Peyer's patch (tissue), 4 donors: ENCODE results near the gene TVP23C. TPM values are rescaled to one million over a fixed set of nuclear protein-coding genes. Genes with fewer than 3 reads are reported as not detected.
"Not testable (repeated sequence)": the region's sequence is repeated elsewhere in the genome, so short reads cannot be mapped to it uniquely, and the experiment has no call there.

Source experiments
- DNase-seq, 3 donors: peaks; one replicate each; pipeline ENCODE4 v3.0.0-alpha.2; 2017 to 2019
- H3K27ac ChIP-seq, 4 donors: fragments of 200-600 bp; sonication (generic); one replicate each; pipeline ENCODE4 v1.5.1; 2016 to 2019
- H3K27me3 ChIP-seq, 2 donors: fragments of 200-600 bp; sonication (generic); one replicate each; pipeline ENCODE4 v1.5.1; 2019
- H3K36me3 ChIP-seq, 3 donors: fragments of 200-600 bp; sonication (generic); one replicate each; pipeline ENCODE4 v1.5.1; 2016 to 2019
- H3K4me1 ChIP-seq, 4 donors: fragments of 200-600 bp; sonication (generic); one replicate each; pipeline ENCODE4 v1.5.1; 2016 to 2019
- H3K4me3 ChIP-seq, 4 donors: fragments of 200-600 bp; sonication (generic); 1 replicate in 3 of 4; 2 replicates in 1 of 4; pipeline ENCODE4 v1.5.1; 2016 to 2019; ENCODE audit warnings: mild to moderate bottlenecking in 1 of 4
- H3K9me3 ChIP-seq, 4 donors: fragments of 200-600 bp; sonication (generic); one replicate each; pipeline ENCODE4 v1.5.1; 2016 to 2019; ENCODE audit warnings: mild to moderate bottlenecking in 1 of 4
- CTCF ChIP-seq, 6 experiments: fragments of 450-650 bp in 4 of 6; fragments of 200-600 bp in 2 of 6; sonication (generic) in 1 of 6; IDR thresholded peaks; one replicate each; pipeline ENCODE4 v1.5.1; 2017 to 2019; ENCODE audit warnings: antibody characterized with exemption in 6 of 6, mild to moderate bottlenecking in 3 of 6, moderate library complexity in 1 of 6
- total RNA-seq, 4 donors: library from RNA; depleted of rRNA; stranded (reverse); fragments of >200 nt; gene quantifications; one replicate each; pipeline ENCODE4 v1.1.0, GENCODE V29; 2016

The TVP23C gene
- total RNA-seq, 4 donors from 2014 or later, result 17.3 to 53.2 (median 31.0) TPM

GRCh38 chr17:15573870-15574269, 10.6 kb upstream of the TVP23C start:
- H3K4me3 ChIP-seq, DNase-seq, H3K9me3 ChIP-seq, H3K27me3 ChIP-seq, H3K27ac ChIP-seq, H3K36me3 ChIP-seq, H3K4me1 ChIP-seq: not testable (repeated sequence)
- TF ChIP-seq CTCF (IDR thresholded peaks at IDR 0.05), result peak in 2 of 6 experiments; percentile 4 to 37

- H3K4me1 ChIP-seq, H3K36me3 ChIP-seq, H3K27me3 ChIP-seq, DNase-seq, H3K9me3 ChIP-seq: not testable (repeated sequence)
- H3K27ac ChIP-seq, result peak overlapping the region; percentile 68 to 82 (median 80)
- peak overlapping the region; percentile 58 to 89 (median 86) for H3K4me3 ChIP-seq
These were observed 489 bp downstream of the TVP23C start for GRCh38 chr17:15562613-15563374.

GRCh38 chr17:15561439-15561838, 1.8 kb downstream of the TVP23C start:
- H3K4me3 ChIP-seq, DNase-seq, H3K4me1 ChIP-seq, H3K27me3 ChIP-seq, H3K9me3 ChIP-seq, H3K36me3 ChIP-seq, H3K27ac ChIP-seq: not testable (repeated sequence)

- not testable (repeated sequence) for DNase-seq, H3K4me3 ChIP-seq, H3K27me3 ChIP-seq, H3K4me1 ChIP-seq, H3K9me3 ChIP-seq, H3K36me3 ChIP-seq, H3K27ac ChIP-seq
These were observed 4.7 kb downstream of the TVP23C start for GRCh38 chr17:15558403-15559105.

- H3K4me1 ChIP-seq, H3K4me3 ChIP-seq, H3K9me3 ChIP-seq, DNase-seq, H3K27ac ChIP-seq, H3K27me3 ChIP-seq, H3K36me3 ChIP-seq: not testable (repeated sequence)
These were observed 5.9 kb downstream of the TVP23C start for GRCh38 chr17:15557334-15557832.

GRCh38 chr17:15552932-15553331, 10.4 kb downstream of the TVP23C start:
- H3K27me3 ChIP-seq, DNase-seq, H3K36me3 ChIP-seq, H3K4me3 ChIP-seq, H3K9me3 ChIP-seq, H3K4me1 ChIP-seq, H3K27ac ChIP-seq: not testable (repeated sequence)

- not testable (repeated sequence) for H3K36me3 ChIP-seq, DNase-seq, H3K27ac ChIP-seq, H3K4me3 ChIP-seq, H3K27me3 ChIP-seq, H3K4me1 ChIP-seq, H3K9me3 ChIP-seq
These were observed 13.7 kb downstream of the TVP23C start for GRCh38 chr17:15549552-15549951.

GRCh38 chr17:15546604-15547003, 16.7 kb downstream of the TVP23C start:
- not testable (repeated sequence) for H3K4me1 ChIP-seq, H3K27ac ChIP-seq, DNase-seq, H3K9me3 ChIP-seq, H3K4me3 ChIP-seq, H3K36me3 ChIP-seq, H3K27me3 ChIP-seq

GRCh38 chr17:15540371-15541219, 22.7 kb downstream of the TVP23C start:
- H3K27me3 ChIP-seq, H3K4me3 ChIP-seq, H3K36me3 ChIP-seq, H3K4me1 ChIP-seq, H3K9me3 ChIP-seq: not testable (repeated sequence)
- peak in 1 of 3 donors; percentile 65 for DNase-seq
- peak overlapping the region in 2 of 4 donors; percentile 68 to 77 for H3K27ac ChIP-seq

- H3K4me3 ChIP-seq, H3K4me1 ChIP-seq, H3K9me3 ChIP-seq, H3K36me3 ChIP-seq, H3K27ac ChIP-seq, H3K27me3 ChIP-seq, DNase-seq: not testable (repeated sequence)
These were observed 30.2 kb downstream of the TVP23C start for GRCh38 chr17:15533122-15533521.
